ENCODE data around the gene TTN.

TTN gene

GRCh38 chr2:178732913-178733312, 74.3 kb downstream of the TTN start:
- H3K4me3 ChIP-seq (ENCODE audit: low read length) = no peak overlapping the region
- no peak for DNase-seq (ENCODE audit: low read depth)
- no peak for TF ChIP-seq CTCF (IDR thresholded peaks at IDR 0.05; ENCODE audit: insufficient read depth, low read depth, low read length, missing control alignments)

- no peak overlapping the region for H3K4me3 ChIP-seq (ENCODE audit: low read length)
- no peak for TF ChIP-seq CTCF (IDR thresholded peaks at IDR 0.05; ENCODE audit: insufficient read depth, low read depth, low read length, missing control alignments)
- no peak for DNase-seq (ENCODE audit: low read depth)
These were observed 75.9 kb downstream of the TTN start for GRCh38 chr2:178731300-178731699.

- no peak for DNase-seq (ENCODE audit: low read depth)
- no peak for TF ChIP-seq CTCF (IDR thresholded peaks at IDR 0.05; ENCODE audit: insufficient read depth, low read depth, low read length, missing control alignments)
- no peak overlapping the region for H3K4me3 ChIP-seq (ENCODE audit: low read length)
These were observed 77.2 kb downstream of the TTN start for GRCh38 chr2:178730049-178730448.

- TF ChIP-seq CTCF (IDR thresholded peaks at IDR 0.05; ENCODE audit: insufficient read depth, low read depth, low read length, missing control alignments) = no peak
These were observed 83.4 kb downstream of the TTN start for GRCh38 chr2:178723786-178724346.

GRCh38 chr2:178722296-178722695, 84.9 kb downstream of the TTN start:
- no peak for DNase-seq (ENCODE audit: low read depth)
- TF ChIP-seq CTCF (IDR thresholded peaks at IDR 0.05; ENCODE audit: insufficient read depth, low read depth, low read length, missing control alignments) = no peak
- H3K4me3 ChIP-seq (ENCODE audit: low read length) = no peak overlapping the region

More at GRCh38 chr2:178723786-178724346, 83.4 kb downstream of the TTN start:
- DNase-seq (ENCODE audit: low read depth) = no peak
- no peak overlapping the region for H3K4me3 ChIP-seq (ENCODE audit: low read length)

- no peak for DNase-seq (ENCODE audit: low read depth)
- TF ChIP-seq CTCF (IDR thresholded peaks at IDR 0.05; ENCODE audit: insufficient read depth, low read depth, low read length, missing control alignments) = no peak
- H3K4me3 ChIP-seq (ENCODE audit: low read length) = no peak overlapping the region
These were observed 88.2 kb downstream of the TTN start for GRCh38 chr2:178718988-178719387.

- H3K4me3 ChIP-seq (ENCODE audit: low read length) = no peak overlapping the region
- no peak for DNase-seq (ENCODE audit: low read depth)
- TF ChIP-seq CTCF (IDR thresholded peaks at IDR 0.05; ENCODE audit: insufficient read depth, low read depth, low read length, missing control alignments) = no peak
These were observed 88.9 kb downstream of the TTN start for GRCh38 chr2:178718283-178718682.
